Measurements from ENCODE around the gene RGS3.

The RGS3 gene

DNA sequence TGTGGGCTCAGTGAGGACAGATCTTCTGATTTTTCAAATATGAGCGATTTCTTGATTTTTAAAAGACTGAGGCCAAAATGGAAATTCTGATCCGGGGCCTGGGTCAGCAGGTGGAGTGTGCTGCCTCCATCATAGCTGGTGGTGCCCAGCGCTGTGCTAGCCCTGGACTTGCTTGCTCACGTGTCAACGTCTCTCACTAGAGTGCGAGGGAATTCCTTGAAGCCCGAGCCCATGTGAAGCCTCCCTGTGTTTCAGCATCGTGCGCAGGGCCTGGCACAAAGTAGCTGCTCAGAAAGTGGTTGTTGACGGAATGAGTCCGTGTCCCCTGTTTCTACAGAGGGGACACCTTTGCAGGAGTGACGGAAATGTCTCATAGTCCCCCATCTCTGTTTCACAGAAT is 50.5 kb downstream of the RGS3 start:
- DNase-seq = no peak

DNA sequence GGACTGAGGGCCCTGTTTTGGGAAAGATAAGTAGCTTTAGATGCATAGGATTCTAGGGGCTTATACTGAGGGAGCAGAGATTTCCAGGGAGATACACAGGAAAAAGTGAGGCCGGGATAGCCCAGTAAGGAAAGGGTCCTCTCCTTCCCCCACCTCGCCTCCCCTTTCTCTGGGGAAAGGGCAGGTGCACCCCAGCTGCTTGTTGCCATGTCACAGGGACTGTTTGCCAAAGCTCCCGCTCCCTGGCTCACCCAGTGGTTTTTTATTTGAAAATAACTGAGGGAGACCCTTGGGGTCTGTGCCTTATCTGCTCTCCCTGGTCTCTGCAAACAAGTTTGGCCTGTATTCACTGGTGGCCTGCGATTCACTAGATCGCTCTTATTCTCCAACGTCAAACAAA is 51.2 kb downstream of the RGS3 start:
- DNase-seq = no peak

DNA sequence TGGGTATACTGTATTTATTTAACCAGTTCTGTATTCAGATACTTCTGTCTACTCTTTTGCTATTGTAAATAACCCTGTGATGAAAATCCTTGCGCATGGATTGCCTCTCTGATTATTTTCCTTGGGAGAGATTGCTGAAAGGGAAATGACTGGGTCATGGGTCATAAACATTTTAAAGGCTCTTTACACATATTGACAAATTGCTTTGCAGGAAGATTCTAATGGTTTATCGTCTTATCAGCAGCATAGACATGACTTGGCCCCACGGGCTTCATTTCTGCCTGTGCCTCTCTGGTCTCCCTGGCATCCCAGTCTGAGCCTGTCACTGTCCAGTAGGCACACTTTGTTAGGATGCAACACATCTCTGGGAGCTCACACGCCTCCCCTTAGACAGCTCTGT is 52.3 kb downstream of the RGS3 start:
- no peak for DNase-seq

DNA sequence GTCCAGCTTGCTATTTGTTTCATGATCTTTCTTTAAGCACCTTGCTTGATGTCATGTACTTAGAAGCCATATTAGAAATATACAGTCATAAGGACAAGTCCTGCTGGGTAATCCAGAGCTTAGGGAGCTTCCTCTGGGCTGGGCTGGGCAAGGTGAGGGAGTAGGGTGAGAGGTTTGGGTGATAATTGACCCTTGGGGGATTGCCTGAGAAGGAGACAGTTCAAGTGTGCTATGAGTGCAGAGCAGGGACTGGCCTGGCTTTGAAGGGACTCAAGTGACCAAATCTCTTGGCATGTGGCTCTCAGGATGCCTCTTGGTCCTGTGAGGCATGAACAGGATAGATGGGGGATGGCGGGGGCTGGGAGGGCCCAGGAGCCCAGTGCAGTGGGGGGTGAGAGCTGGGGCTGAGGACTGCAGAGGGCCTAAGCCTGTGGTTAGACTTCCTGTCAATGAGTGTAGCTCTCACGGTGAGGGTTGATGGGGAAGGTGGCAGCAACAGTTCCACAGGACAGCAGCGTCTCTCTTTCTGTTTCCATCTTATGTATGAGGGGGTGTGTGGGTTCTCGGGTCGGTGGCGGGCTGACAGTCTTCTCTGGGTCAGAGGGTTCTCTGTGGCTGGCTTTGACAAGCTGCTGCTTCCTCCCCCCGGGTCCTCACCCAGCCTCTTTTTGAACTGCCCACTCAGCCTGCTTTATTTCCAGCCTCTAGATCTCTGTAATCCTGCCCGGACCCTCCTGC is 53.5 kb downstream of the RGS3 start:
- DNase-seq = no peak

DNA sequence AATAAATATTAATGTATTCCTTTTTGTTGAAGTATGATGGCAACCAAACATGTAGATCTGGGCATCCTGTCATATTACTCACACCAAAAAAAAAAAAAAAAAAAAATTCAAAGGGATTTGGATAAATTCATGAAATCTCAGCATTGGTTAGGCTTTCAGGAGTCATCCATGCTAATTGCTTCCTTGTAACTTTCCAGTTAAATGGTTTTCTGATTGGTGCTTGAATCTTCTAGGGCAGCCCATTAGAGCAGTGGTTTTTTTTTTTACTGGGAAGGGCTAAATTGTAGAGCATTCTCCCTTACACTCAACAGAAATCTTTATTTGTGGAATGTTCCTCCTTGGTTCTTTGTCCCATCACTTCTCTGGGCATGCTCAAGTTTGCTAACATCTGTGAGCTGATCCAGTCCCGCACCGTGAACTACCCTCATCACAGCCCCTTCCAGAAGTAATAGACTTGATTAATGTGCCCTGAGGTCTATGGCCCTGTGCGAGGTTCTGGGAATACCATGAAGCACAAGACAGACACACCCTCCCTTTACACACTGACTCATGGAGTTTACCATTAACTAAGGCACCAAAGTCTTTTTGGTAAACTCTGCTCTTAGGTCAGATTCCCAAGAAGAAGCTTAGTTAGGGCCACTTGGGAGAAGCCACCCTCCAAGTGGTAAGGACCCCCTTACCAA is 56.0 kb downstream of the RGS3 start:
- DNase-seq = no peak

DNA sequence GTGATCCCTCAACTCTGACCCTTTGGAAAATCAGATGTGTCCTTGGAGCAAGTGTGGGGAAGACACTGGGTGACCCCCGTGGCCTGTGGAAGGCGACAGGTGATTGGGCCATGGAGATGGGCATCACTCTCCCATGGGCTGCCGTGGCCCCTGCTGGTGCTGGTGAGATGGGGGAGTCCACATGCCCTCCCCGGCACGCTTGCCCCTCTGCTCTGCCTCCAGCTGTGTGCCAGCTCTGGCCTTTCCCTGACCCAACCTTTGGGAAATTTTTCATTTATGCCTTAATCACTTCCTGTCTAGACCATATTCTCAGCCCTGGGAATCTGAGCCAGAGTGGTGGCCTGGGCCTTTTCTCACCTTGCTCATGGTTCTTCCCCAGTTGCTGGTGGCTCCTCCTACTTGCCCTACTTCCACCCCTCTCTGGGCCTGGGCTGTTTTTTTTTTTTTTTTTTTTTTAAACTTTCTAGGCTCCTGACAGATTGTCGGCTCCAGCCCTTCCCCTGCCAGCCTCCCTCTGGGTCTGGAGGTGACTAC is 56.6 kb downstream of the RGS3 start:
- DNase-seq = no peak

DNA sequence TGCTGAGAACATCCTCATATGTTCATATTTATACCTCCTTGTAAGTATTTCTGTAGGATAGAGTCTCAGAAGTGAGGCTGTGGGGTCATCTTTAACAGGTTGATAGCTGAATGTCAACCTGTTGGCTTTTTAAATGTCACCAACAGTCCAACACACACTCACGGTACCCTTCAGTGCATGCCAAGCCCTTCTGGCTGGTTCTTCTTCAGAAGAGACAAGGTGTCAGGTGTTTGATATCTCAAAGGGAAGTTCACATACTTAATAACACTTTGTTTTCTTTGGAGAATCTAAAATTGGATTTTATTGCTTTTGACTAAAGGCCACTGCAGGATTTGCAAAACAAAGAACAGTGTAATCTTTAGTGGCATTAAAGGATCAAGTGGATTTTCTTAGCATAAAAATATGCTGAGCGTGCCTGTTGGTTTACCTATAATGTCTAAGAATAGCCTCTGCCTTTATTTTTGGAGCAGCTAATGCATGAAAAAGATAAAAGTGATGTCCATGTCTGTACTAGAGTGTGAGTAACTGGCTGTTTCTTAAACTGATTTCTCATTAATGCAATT is 58.2 kb downstream of the RGS3 start:
- DNase-seq = no peak

DNA sequence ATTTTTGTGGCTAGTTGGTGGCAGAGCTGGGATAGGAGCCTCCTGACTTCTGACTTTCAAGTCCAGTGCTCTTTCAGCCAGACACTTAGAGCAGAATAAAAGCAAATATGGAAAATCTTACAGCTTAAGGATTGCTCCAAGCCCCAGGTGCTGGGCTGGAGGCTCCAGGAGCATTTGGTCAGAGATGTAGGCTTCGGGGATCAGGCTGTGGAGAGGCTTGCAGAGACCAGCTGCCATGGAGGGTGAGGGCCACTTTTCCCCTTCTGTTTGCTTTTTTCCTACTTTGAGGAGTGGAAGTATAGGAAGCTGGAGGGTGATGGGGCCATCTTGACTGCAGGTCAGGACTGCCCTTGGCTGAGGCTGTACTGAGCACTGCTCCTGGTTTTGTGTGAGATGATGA is 58.9 kb downstream of the RGS3 start:
- no peak for DNase-seq

DNA sequence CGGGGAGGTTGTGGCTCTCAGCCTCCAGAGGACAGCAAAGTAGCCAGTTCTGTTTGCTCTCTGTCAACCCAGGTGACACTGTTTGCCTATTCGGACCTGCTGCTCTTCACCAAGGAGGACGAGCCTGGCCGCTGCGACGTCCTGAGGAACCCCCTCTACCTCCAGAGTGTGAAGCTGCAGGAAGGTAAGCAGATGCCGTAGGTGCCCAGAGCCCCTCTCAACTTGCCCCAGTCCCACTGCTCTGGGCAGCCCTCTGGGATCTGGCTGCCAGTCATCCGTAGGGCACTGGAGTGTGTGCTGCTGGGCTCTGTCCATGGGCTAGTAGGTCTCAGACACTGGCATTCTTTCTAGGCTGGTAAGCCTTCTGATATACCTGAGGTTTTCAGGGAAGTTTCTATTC is 59.3 kb downstream of the RGS3 start:
- no peak for DNase-seq

DNA sequence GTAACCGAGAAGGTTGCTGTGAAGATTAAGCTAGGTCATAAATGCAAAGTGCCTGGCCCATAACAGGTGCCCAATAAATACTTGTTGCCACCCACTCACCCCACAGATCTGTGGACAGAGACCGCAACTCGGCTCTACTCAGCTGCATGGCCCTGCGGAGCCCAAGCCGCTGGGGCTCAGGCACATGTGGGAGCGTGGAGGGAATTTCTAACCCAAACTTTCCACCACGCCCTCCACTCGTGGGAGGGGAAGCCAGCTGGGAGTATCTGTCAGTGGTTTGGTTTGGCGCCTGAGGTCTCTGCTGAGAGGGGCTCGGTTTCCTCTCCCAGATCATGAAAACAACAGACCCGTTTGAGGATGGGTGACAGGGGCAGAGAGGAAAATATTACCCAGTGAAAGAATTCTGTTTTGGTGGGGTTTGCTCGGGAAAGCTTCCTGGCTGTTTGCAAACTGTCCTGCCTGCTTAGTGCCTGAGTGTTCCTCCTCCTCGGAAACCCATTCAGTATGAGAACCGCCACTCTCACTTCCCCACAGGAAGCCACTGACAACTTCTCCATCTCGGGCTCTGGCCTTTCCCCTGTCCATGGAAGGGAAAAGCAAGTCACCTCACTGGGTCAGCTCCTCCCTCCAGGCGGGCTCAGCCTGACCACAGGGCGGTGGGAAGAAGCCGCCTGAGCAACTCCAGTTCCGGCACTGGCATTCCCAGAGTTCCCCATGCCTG is 60.1 kb downstream of the RGS3 start:
- DNase-seq = no peak

DNA sequence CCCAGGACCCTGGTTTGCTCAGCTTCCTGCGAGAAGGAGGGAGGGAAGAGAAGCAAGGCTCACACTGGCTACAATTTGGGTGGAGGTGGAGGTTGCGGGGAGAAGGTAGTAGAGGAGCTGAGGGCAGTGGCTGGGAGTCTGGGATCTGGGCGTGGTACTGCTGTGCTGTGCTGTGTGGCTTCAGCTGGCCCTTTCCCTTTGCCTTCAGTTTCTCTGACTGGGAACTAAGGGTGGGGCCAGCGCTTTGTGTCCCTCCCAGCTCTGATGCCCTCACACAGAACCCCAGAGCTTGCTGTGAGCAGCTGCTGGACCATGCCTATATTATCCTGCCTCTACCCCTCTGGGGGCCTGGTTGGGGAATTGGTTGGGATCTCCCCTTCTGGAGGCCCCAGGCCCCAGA is 60.9 kb downstream of the RGS3 start:
- no peak for DNase-seq

DNA sequence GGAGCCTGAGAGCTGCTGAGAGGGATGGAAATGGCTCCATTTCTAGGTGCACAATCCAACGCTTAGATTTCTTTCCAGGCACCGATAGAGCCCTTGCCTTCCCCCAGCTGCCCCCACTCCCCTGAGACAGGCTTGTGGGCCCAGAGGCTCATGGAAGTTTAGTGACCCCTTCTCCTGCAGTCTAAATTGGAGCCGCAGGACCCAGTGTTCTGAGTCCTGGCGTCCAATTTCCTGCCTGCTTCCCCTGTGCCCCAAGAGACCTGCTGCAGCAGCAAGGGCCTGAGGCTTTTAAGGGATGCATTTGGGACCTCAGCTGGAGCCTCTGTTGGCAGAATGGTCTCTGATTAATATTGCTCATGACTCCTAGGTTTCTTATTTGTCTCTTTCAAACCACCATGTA is 61.7 kb downstream of the RGS3 start:
- DNase-seq = no peak

DNA sequence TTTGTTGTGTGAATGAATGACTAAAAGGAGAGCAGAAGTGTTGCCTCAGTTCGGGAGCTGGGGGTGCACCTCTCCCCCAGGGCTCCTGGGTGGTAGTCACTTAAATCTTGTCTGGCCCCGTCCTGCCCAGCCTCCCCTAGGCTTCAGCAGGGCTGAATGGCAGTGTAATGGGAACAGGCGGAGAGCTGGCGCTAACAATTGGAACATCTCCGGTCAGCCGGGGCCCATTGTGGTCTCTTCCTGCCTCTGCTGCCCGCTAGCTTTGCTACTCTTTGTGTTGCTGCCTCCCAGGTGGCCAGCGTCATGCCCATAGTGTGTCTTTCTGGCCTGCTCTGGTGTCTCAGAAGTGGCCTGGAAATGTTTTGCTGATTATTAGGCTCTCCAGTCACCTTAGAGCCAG is 62.3 kb downstream of the RGS3 start:
- no peak for DNase-seq

DNA sequence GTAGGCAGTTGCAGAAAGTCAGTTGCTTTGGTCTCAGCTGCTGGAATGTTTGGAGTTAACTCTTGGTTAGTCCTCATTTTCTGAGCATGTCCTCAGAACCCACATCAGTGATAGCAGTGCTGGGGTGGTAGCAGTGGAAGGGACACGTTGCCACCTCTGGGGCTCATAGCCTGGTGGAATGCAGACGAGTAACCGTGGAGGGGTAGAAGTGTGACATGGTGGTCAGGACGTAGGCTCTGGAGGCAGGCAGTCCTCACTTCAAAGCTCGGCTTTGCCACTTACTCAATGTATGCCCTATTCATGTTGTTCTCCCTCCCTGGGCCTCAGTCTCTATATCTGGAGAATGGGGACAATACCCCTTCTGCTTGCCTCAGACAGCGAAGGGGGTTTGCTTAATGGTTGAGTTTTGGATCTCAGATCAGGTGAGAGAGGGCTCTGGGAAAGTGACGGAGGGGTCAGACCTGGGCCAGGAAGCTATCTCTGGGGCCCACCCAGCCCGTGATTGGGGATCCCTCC is 62.8 kb downstream of the RGS3 start:
- DNase-seq = no peak

DNA sequence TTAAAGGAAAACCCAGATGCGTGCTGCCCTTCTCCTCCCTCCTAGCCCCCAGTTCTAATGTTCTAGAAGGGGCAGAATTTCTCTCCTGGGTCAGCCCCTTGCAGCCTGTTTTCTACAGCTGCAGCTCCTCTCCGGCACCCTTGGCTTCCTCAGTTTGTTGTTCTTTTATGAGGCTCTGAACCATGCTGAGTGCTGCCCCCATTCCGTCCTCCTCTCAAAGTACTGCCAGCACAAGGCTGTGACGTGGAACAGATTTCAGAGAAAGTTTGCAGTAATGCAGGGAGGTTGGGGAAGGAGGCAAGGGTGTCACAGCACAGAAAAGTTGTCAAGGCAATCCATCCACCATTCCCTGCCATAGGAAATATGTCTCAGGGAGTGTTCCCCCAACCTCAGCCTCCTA is 63.3 kb downstream of the RGS3 start:
- no peak for DNase-seq

DNA sequence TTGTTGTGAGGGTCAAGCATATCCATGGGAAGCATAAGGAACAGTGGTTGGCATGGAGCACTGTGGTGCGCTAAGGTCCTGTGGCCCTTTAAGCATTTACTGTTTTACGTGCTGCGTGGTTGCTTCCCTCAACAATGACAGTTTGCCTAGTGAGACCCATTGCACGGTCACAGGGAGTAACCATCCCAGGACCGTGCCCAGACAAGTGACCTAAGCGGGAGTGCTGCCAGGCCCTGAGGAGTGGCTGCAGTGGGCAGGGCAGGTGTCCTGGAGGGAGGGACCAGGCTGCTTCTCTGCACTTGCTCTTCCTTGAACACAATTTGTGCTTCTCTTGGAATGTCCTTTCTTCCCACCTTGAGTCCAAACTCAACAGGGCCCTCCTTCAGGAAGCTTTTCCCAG is 64.6 kb downstream of the RGS3 start:
- DNase-seq = no peak

DNA sequence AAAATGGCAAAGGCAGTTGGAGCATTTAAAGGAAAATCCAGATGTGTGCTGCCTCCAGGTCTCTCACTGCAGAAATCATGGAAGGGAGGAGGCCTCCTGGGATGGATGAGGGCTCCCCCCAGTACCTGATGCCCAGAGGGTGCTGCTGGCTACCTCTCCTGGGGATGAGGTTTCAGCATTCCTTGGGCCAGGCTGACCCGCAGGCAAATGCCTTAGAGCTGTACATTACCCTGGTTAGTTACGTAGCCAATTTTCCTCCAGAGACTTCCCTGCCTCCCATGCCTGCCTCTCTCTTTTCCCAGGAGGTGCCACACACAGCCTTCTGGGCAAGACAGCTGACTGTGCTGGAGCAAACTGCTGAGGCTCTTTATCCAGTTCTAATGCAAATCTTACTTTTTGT is 65.3 kb downstream of the RGS3 start:
- no peak for DNase-seq

DNA sequence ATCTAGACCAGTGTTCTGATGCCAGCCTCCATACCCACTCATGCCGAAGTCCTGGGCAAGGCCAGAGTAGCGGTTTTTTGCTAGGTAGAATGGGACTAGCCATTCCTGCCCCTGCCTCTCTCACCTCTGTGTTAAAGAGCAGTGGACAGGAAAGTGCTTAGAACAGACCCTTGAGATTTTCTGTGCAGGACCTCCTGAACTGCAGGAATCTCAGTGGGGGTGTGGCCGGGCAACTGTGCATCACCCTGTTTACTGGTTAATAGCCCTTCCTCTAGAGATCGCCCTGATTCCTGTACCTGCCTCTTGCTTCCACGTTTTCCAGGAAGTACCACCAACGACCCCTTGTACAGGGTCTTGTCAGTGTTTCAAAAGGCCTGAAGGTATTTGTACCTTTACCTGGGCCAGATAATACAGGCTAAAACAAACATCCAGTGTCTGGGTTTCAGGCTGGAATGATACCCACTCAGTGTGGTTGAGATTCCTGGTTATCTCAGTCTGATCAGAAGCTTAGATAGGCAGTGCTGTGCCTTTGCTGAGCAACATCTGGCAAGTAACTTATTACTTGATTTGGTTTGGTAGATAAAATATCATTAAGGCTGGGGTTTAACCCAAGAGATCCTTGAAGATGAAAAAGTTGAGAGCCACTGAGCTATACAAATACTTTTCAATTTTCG is 65.9 kb downstream of the RGS3 start:
- no peak for DNase-seq

DNA sequence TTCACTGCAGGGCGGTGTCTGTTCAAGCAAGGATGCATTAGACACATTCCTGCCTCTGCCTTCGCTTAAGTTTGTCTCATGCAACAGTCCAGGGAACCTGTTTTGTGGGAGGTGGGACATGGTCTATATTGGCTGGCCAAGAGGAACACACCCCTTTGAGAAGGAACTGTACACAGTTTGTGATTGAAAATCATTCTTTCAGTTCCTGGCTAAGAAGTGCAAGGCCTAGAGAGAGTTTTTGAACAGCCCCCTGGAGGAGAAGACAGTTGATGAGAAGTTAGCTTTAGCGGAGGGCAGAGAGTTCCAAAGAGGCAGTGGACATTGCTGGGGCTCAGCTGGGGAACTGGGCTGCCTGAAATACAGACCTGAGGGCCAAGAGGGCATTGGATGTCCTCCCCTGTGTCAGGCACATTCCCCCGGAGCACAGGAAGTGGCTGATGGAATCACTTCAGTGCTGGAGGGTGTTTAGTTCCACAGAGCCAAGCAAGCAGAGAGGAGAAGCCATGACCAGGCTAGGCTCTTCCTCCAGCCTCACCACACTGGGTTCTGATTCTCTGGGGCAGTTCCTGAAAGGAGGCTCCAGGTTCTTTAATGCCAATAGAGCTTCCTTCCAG is 66.6 kb downstream of the RGS3 start:
- no peak for DNase-seq

DNA sequence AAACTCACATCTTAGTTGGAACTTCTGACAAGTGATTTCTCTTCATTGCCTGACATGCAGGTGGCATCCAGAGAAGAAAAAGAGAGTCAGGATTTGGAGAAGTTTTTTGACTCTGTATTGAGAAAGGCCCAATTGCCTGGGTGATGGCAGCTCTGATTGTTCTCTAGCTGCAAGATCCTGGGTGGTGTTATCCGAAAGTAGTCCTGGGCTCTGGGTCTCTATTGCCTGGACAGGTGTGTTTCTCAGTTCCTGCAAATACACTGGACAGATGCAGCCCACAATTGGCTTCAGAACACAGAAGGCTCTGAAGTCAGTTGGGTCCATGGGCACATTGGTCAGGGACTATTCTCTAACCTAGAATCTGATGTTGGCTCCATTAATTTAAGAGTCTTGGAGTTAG is 67.4 kb downstream of the RGS3 start:
- DNase-seq = no peak

DNA sequence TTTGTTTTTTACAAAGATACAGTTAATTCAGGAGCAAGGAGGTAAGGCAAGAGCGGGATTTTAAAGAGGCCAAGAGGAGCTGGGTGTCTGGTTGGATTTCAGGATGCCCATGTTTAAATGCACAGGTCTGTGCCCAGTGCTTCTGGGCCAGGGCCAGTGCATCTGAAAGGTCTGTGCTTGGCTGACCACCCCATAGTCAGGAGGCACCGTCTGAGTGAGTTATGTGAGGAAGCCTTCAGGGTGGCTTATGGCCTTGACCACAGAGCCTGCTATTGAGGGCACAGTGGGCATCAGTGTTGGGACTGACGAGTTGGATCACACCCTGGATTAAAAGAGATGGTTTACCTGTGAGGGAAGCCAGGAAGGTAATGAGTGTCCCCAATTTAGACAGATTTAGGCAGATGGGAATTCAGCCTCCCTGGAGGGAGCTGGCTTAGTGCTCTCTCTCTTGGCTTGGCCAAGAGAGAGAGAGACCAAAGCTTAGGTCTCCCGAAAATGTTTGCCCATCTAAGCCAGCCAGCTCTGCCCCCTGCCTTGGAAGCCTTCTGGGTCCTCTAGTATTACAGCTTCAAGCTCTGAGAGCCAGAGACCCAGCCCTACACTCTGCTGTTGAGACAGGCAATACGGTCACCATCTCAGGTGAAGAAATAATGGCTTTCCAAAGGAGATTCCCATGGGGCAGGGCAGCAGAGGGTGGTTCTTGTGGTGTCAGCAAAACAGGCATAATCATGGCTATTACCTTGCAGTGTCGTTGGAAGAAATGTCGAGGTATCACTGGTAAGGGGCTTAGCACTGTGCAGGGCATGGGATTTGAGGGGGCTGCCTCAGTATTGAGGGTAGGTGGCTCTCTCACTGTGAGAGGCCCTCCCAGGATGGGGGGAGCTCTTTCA is 68.6 kb downstream of the RGS3 start:
- no peak for DNase-seq
